Measurements from ENCODE around the gene ATG7.

DNA sequence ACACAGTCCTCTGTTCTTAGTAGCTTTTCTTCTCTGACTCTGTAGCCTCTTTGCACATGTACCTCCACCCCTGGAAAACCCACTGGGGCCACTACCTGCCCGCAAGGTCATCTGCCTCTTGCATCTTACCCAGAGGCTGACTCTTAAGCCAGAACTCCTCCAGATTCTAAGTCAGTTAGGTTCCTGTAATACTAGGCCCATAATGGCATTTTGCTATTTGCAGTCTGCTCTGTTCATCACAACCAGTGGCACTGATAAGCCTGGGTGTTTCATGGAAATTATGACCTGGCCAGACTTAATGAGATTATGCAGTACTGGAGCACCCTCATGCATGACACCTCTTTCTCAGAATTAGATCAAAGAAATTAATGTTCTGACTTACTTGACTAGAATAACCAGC lies 31.7 kb upstream of the ATG7 start:
- TF ChIP-seq, protein P1, sequence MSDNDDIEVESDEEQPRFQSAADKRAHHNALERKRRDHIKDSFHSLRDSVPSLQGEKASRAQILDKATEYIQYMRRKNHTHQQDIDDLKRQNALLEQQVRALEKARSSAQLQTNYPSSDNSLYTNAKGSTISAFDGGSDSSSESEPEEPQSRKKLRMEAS (IDR thresholded peaks at IDR 0.05): no peak
- TF ChIP-seq, protein P2, sequence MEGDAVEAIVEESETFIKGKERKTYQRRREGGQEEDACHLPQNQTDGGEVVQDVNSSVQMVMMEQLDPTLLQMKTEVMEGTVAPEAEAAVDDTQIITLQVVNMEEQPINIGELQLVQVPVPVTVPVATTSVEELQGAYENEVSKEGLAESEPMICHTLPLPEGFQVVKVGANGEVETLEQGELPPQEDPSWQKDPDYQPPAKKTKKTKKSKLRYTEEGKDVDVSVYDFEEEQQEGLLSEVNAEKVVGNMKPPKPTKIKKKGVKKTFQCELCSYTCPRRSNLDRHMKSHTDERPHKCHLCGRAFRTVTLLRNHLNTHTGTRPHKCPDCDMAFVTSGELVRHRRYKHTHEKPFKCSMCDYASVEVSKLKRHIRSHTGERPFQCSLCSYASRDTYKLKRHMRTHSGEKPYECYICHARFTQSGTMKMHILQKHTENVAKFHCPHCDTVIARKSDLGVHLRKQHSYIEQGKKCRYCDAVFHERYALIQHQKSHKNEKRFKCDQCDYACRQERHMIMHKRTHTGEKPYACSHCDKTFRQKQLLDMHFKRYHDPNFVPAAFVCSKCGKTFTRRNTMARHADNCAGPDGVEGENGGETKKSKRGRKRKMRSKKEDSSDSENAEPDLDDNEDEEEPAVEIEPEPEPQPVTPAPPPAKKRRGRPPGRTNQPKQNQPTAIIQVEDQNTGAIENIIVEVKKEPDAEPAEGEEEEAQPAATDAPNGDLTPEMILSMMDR (IDR thresholded peaks at IDR 0.05 in 2 of 3, conservative IDR thresholded peaks at IDR 0.05 in 1 of 3; ENCODE audit: borderline replicate concordance in 1 of 3, insufficient read depth in 1 of 3, low read depth in 2 of 3, low read length in 2 of 3): no peak
- TF ChIP-seq RAD21 (IDR thresholded peaks at IDR 0.05; ENCODE audit: low read depth) (no peak), POLR2A (IDR thresholded peaks at IDR 0.05; ENCODE audit: borderline replicate concordance, extremely low read depth, insufficient read depth, insufficient read length) (no peak), ZFX (IDR thresholded peaks at IDR 0.05) (no peak), CEBPB (IDR thresholded peaks at IDR 0.05; ENCODE audit: low read depth) (no peak), TCF7L2 (IDR thresholded peaks at IDR 0.05; ENCODE audit: borderline replicate concordance, extremely low read depth, insufficient read depth, insufficient read length) (no peak)
- TF ChIP-seq, protein P3, sequence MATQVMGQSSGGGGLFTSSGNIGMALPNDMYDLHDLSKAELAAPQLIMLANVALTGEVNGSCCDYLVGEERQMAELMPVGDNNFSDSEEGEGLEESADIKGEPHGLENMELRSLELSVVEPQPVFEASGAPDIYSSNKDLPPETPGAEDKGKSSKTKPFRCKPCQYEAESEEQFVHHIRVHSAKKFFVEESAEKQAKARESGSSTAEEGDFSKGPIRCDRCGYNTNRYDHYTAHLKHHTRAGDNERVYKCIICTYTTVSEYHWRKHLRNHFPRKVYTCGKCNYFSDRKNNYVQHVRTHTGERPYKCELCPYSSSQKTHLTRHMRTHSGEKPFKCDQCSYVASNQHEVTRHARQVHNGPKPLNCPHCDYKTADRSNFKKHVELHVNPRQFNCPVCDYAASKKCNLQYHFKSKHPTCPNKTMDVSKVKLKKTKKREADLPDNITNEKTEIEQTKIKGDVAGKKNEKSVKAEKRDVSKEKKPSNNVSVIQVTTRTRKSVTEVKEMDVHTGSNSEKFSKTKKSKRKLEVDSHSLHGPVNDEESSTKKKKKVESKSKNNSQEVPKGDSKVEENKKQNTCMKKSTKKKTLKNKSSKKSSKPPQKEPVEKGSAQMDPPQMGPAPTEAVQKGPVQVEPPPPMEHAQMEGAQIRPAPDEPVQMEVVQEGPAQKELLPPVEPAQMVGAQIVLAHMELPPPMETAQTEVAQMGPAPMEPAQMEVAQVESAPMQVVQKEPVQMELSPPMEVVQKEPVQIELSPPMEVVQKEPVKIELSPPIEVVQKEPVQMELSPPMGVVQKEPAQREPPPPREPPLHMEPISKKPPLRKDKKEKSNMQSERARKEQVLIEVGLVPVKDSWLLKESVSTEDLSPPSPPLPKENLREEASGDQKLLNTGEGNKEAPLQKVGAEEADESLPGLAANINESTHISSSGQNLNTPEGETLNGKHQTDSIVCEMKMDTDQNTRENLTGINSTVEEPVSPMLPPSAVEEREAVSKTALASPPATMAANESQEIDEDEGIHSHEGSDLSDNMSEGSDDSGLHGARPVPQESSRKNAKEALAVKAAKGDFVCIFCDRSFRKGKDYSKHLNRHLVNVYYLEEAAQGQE (IDR thresholded peaks at IDR 0.05; ENCODE audit: low read depth): no peak

All from HCT116 (cell line).